Gastroesophageal sphincter (tissue), 3 donors: Measurements from ENCODE around the gene PTX3.

Experiments
- EP300 ChIP-seq: sonication (generic); formaldehyde crosslinking; IDR thresholded peaks from one replicate; pipeline ENCODE4 v1.6.1; 2017; ENCODE audit warnings: antibody characterized with exemption, mild to moderate bottlenecking
- POLR2A ChIP-seq, 2 donors: fragments of 450-650 bp; IDR thresholded peaks; one replicate each; pipeline ENCODE4 v1.6.1; 2017; ENCODE audit warnings: antibody characterized with exemption in 2 of 2, mild to moderate bottlenecking in 2 of 2, moderate library complexity in 1 of 2
- POLR2AphosphoS5 ChIP-seq: sonication (generic); formaldehyde crosslinking; IDR thresholded peaks from one replicate; pipeline ENCODE4 v1.6.1; 2017; ENCODE audit warnings: antibody characterized with exemption
- TF ChIP-seq, protein P1 (sequence below), 4 experiments: fragments of 200-600 bp in 2 of 4; fragments of 450-650 bp in 2 of 4; sonication (generic) in 1 of 4; IDR thresholded peaks; one replicate each; pipeline ENCODE4 v1.5.1; 2017 to 2019; ENCODE audit warnings: antibody characterized with exemption in 4 of 4, mild to moderate bottlenecking in 2 of 4, moderate library complexity in 2 of 4

DNA sequence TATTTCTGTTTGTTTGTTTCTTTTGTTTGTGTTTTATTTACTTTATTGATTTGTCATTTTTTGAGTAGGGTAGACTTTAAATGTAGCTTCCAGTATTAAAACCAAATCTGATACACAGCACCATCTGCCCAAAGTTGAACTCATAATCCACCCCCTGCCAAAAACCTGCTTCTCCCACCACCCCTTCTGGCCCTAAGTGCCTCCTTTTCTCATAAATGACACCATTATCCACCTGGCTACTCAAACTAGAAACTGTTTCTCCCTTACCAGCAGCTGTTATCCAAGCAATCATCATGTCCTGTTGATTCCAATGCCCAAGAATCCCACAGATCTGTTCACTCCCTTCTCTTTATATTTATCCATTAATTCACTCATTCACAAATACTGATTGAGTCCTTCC, 21.8 kb upstream of the PTX3 start:
- TF ChIP-seq, protein P1, sequence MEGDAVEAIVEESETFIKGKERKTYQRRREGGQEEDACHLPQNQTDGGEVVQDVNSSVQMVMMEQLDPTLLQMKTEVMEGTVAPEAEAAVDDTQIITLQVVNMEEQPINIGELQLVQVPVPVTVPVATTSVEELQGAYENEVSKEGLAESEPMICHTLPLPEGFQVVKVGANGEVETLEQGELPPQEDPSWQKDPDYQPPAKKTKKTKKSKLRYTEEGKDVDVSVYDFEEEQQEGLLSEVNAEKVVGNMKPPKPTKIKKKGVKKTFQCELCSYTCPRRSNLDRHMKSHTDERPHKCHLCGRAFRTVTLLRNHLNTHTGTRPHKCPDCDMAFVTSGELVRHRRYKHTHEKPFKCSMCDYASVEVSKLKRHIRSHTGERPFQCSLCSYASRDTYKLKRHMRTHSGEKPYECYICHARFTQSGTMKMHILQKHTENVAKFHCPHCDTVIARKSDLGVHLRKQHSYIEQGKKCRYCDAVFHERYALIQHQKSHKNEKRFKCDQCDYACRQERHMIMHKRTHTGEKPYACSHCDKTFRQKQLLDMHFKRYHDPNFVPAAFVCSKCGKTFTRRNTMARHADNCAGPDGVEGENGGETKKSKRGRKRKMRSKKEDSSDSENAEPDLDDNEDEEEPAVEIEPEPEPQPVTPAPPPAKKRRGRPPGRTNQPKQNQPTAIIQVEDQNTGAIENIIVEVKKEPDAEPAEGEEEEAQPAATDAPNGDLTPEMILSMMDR (IDR thresholded peaks at IDR 0.05), result no peak
- TF ChIP-seq POLR2A (IDR thresholded peaks at IDR 0.05) (no peak), POLR2AphosphoS5 (no peak), EP300 (no peak)
